Measurements from ENCODE around the gene EGFL6.

- TF ChIP-seq CTCF (CRISPR knock-in tag; IDR thresholded peaks at IDR 0.05) (no peak), EZH2 (conservative IDR thresholded peaks at IDR 0.05; ENCODE audit: low read depth, low read length) (no peak), POLR2AphosphoS5 (IDR thresholded peaks at IDR 0.05; ENCODE audit: low read depth, low read length) (no peak), ZBTB38 (CRISPR knock-in tag; IDR thresholded peaks at IDR 0.05) (no peak), USF2 (IDR thresholded peaks at IDR 0.05; ENCODE audit: low read depth, low read length) (no peak), USF2 (CRISPR knock-in tag; IDR thresholded peaks at IDR 0.05; ENCODE audit: borderline replicate concordance) (no peak), MYC (CRISPR knock-in tag; IDR thresholded peaks at IDR 0.05; ENCODE audit: borderline replicate concordance) (no peak), ZNF577 (CRISPR knock-in tag; IDR thresholded peaks at IDR 0.05; ENCODE audit: borderline replicate concordance, low read depth) (no peak), ZIK1 (CRISPR knock-in tag; IDR thresholded peaks at IDR 0.05; ENCODE audit: borderline replicate concordance, low read depth) (no peak), HDAC2 (CRISPR knock-in tag; IDR thresholded peaks at IDR 0.05) (no peak), MXI1 (IDR thresholded peaks at IDR 0.05; ENCODE audit: borderline replicate concordance, low read depth, low read length) (no peak), ZNF552 (CRISPR knock-in tag; IDR thresholded peaks at IDR 0.05; ENCODE audit: borderline replicate concordance) (no peak), SNAPC4 (CRISPR knock-in tag; IDR thresholded peaks at IDR 0.05) (no peak), ZNF766 (CRISPR knock-in tag; IDR thresholded peaks at IDR 0.05; ENCODE audit: borderline replicate concordance) (no peak), EHMT2 (IDR thresholded peaks at IDR 0.05; ENCODE audit: borderline replicate concordance, low read depth, low read length) (no peak)
Observed at GRCh38 chrX:13598877-13599276, 29.5 kb downstream of the EGFL6 start.
